Astrocyte (in vitro differentiated cells and primary cell): ENCODE measurements around the gene IGF1. TPM values are rescaled to one million over a fixed set of nuclear protein-coding genes. Genes with fewer than 3 reads are reported as not detected.
"Not testable (repeated sequence)": the region's sequence is repeated elsewhere in the genome, so short reads cannot be mapped to it uniquely, and the experiment has no call there.

Experiments used
- DNase-seq: peaks from one replicate; pipeline ENCODE4 v3.0.0-alpha.2; 2010; ENCODE audit warnings: low read depth
- FAIRE-seq: peaks from 2 replicates; lab custom pipeline; 2011; peaks lifted over from hg19 to GRCh38; lab: Jason Lieb, UNC
- H2AFZ ChIP-seq: 2 replicates; pipeline ENCODE4 v1.6.0; 2012; ENCODE audit warnings: low read depth, low read length, inconsistent platforms
- H3K27ac ChIP-seq: 2 replicates; pipeline ENCODE4 v1.5.1; 2011; ENCODE audit warnings: low read depth, low read length, inconsistent platforms
- H3K27me3 ChIP-seq: 2 replicates; pipeline ENCODE4 v1.6.0; 2011; ENCODE audit warnings: low read length, inconsistent platforms; ENCODE audit not compliant: insufficient read depth
- H3K36me3 ChIP-seq: 2 replicates; pipeline ENCODE4 v1.5.1; 2011; ENCODE audit warnings: low read length, inconsistent platforms; ENCODE audit not compliant: insufficient read depth
- H3K4me1 ChIP-seq: 2 replicates; pipeline ENCODE4 v1.5.1; 2011; ENCODE audit warnings: low read length, inconsistent platforms; ENCODE audit not compliant: insufficient read depth
- H3K4me2 ChIP-seq: 2 replicates; pipeline ENCODE4 v1.6.0; 2012; ENCODE audit warnings: low read length, inconsistent platforms
- H3K4me3 ChIP-seq: 2 replicates; pipeline ENCODE4 v1.5.1; 2011; ENCODE audit warnings: low read depth, mild to moderate bottlenecking, low read length, inconsistent platforms; ENCODE audit not compliant: insufficient read depth
- H3K79me2 ChIP-seq: 2 replicates; pipeline ENCODE4 v1.6.0; 2012; ENCODE audit warnings: mild to moderate bottlenecking, low read length, inconsistent platforms; ENCODE audit not compliant: insufficient read depth
- H3K9ac ChIP-seq: 2 replicates; pipeline ENCODE4 v1.6.0; 2012; ENCODE audit warnings: mild to moderate bottlenecking, low read length, inconsistent platforms
- H3K9me3 ChIP-seq: 2 replicates; pipeline ENCODE4 v1.5.1; 2012; ENCODE audit warnings: low read depth, mild to moderate bottlenecking, low read length, inconsistent platforms; ENCODE audit not compliant: insufficient read depth
- H4K20me1 ChIP-seq: 2 replicates; pipeline ENCODE4 v1.6.0; 2012; ENCODE audit warnings: low read length, inconsistent platforms; ENCODE audit not compliant: insufficient read depth
- H3K27ac Mint-ChIP-seq: one replicate; pipeline ENCODE4 v1.8.0; 2021; ENCODE audit warnings: mild to moderate bottlenecking, mixed read lengths; ENCODE audit not compliant: unreplicated experiment
- H3K27me3 Mint-ChIP-seq: one replicate; pipeline ENCODE4 v1.8.0; 2021; ENCODE audit warnings: low read depth, mixed read lengths; ENCODE audit not compliant: unreplicated experiment
- H3K36me3 Mint-ChIP-seq: one replicate; pipeline ENCODE4 v1.8.0; 2021; ENCODE audit warnings: low read depth, mixed read lengths; ENCODE audit not compliant: unreplicated experiment
- H3K4me1 Mint-ChIP-seq: one replicate; pipeline ENCODE4 v1.8.0; 2021; ENCODE audit warnings: low read depth, mixed read lengths; ENCODE audit not compliant: unreplicated experiment
- H3K4me3 Mint-ChIP-seq: one replicate; pipeline ENCODE4 v1.8.0; 2021; ENCODE audit warnings: mild to moderate bottlenecking, moderate library complexity, mixed read lengths; ENCODE audit not compliant: unreplicated experiment
- H3K9me3 Mint-ChIP-seq: one replicate; pipeline ENCODE4 v1.8.0; 2021; ENCODE audit warnings: mild to moderate bottlenecking, mixed read lengths; ENCODE audit not compliant: unreplicated experiment
- EZH2 ChIP-seq: IDR thresholded peaks from 2 replicates; pipeline ENCODE4 v1.6.1; 2012; ENCODE audit warnings: mild to moderate bottlenecking, low read length, inconsistent platforms; ENCODE audit not compliant: insufficient read depth
- total RNA-seq: library from RNA; stranded (reverse); gene quantifications from 2 replicates; pipeline ENCODE4 v1.2.1, GENCODE V29; 2021
- TF ChIP-seq, protein P1 (sequence below): IDR thresholded peaks from 2 replicates; pipeline ENCODE4 v1.5.1; 2011; ENCODE audit warnings: low read depth, mild to moderate bottlenecking, inconsistent platforms, low read length, moderate library complexity; ENCODE audit not compliant: insufficient read depth

IGF1 gene
- total RNA-seq, 1 donor from 2014 or later: 1.9 TPM

DNA sequence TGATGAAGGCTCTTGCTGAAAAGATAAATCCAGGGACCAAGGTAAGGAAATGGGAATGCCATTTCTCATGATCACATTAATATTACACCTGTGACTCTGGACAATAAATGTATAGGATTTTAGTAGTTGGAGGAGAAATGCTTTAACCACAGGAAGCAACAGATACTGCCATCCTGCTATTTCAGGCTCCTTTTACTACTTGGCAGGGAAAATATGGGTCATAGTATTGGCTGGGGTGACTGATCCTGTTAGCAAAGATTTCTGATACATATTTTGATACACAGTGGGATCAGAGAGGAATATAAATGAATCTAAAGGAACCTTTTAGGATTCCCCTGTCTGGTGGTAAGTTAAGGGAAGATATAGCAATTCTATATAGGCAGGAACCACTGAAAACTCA, 115.0 kb downstream of the IGF1 start:
- no peaks in the 10 kb centered on the region for H3K4me1 ChIP-seq
- peaks cover 12% of the 10 kb centered on the region for H3K27me3 Mint-ChIP-seq
- H3K4me3 Mint-ChIP-seq: no peak overlapping the region
- FAIRE-seq: no peak
- no peaks in the 10 kb centered on the region for H3K9me3 ChIP-seq
- no peak for TF ChIP-seq EZH2
- TF ChIP-seq, protein P1, sequence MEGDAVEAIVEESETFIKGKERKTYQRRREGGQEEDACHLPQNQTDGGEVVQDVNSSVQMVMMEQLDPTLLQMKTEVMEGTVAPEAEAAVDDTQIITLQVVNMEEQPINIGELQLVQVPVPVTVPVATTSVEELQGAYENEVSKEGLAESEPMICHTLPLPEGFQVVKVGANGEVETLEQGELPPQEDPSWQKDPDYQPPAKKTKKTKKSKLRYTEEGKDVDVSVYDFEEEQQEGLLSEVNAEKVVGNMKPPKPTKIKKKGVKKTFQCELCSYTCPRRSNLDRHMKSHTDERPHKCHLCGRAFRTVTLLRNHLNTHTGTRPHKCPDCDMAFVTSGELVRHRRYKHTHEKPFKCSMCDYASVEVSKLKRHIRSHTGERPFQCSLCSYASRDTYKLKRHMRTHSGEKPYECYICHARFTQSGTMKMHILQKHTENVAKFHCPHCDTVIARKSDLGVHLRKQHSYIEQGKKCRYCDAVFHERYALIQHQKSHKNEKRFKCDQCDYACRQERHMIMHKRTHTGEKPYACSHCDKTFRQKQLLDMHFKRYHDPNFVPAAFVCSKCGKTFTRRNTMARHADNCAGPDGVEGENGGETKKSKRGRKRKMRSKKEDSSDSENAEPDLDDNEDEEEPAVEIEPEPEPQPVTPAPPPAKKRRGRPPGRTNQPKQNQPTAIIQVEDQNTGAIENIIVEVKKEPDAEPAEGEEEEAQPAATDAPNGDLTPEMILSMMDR: no peak
- H3K9ac ChIP-seq: no peak overlapping the region
- no peak overlapping the region for H3K27ac Mint-ChIP-seq
- no peak overlapping the region for H3K4me2 ChIP-seq
- H3K27ac ChIP-seq: no peak overlapping the region
- no peaks in the 10 kb centered on the region for H3K36me3 ChIP-seq
- H2AFZ ChIP-seq: no peak overlapping the region
- H3K4me1 Mint-ChIP-seq: no peaks in the 10 kb centered on the region
- no peak overlapping the region for H3K4me3 ChIP-seq
- no peaks in the 10 kb centered on the region for H3K79me2 ChIP-seq
- no peaks in the 10 kb centered on the region for H3K36me3 Mint-ChIP-seq
- peaks cover 7% of the 10 kb centered on the region for H3K9me3 Mint-ChIP-seq
- H3K27me3 ChIP-seq: no peaks in the 10 kb centered on the region
- DNase-seq: no peak
- H4K20me1 ChIP-seq: no peaks in the 10 kb centered on the region

DNA sequence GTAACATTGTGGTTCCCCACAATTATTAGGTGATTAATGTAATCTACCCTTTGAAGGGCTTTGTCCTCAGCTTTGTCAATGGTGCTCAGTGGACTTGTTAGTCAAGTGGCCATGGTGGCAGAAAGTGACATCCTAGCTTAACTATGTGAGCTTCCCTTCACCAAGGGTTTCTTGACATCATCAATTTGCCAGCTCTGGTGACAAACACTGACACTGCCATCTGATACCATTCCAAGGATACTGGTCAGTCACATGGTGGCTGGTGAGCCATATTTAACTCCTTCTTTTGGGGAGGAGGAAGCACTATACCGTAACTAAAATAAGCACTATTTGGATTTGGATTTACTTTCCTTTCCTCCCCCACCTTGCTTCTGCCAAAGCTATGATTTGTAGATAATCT, 115.7 kb downstream of the IGF1 start:
- Histone ChIP-seq H3K4me2 (no peak overlapping the region), H3K36me3 (no peaks in the 10 kb centered on the region), H4K20me1 (no peaks in the 10 kb centered on the region), H3K27ac (no peak overlapping the region), H3K4me3 (no peak overlapping the region), H3K9ac (no peak overlapping the region), H3K79me2 (no peaks in the 10 kb centered on the region), H2AFZ (no peak overlapping the region), H3K9me3 (no peaks in the 10 kb centered on the region), H3K4me1 (no peaks in the 10 kb centered on the region), H3K27me3 (no peaks in the 10 kb centered on the region)
- DNase-seq: no peak
- H3K4me1 Mint-ChIP-seq: no peaks in the 10 kb centered on the region
- no peak overlapping the region for H3K4me3 Mint-ChIP-seq
- no peak overlapping the region for H3K27ac Mint-ChIP-seq
- peaks cover 15% of the 10 kb centered on the region for H3K27me3 Mint-ChIP-seq
- no peaks in the 10 kb centered on the region for H3K36me3 Mint-ChIP-seq
- peaks cover 7% of the 10 kb centered on the region for H3K9me3 Mint-ChIP-seq
- TF ChIP-seq EZH2: no peak
- TF ChIP-seq, protein P1: no peak
- FAIRE-seq: no peak

DNA sequence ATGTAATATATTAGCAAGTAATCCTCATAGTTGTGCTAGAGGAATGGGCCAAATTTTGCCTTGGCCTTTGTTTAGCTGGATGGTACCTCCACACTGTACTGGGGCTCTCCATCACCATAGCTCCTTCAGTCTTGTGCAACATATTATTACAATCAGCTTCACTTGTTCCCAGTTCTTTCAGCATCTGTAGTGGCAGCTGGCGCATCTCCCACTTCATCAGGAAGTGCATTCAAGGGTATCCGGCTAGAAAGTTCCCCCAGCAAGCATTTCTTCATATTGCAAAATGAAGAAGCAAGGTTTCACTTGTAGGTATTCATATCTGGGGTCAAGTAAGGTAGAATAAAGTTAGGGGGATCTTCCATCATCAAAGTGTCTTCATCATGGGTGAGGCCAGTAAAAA, 123.7 kb downstream of the IGF1 start:
- no peak for TF ChIP-seq EZH2
- Histone ChIP-seq H3K9ac (no peak overlapping the region), H3K4me2 (no peak overlapping the region), H4K20me1 (no peaks in the 10 kb centered on the region), H3K4me3 (no peak overlapping the region), H2AFZ (no peak overlapping the region), H3K27me3 (no peaks in the 10 kb centered on the region), H3K27ac (no peak overlapping the region), H3K4me1 (no peaks in the 10 kb centered on the region), H3K79me2 (no peaks in the 10 kb centered on the region), H3K9me3 (peaks cover 3% of the 10 kb centered on the region), H3K36me3 (no peaks in the 10 kb centered on the region)
- Mint-ChIP-seq H3K4me1 (no peaks in the 10 kb centered on the region), H3K4me3 (no peak overlapping the region), H3K27me3 (peaks cover 13% of the 10 kb centered on the region), H3K27ac (no peak overlapping the region), H3K9me3 (peaks cover 9% of the 10 kb centered on the region), H3K36me3 (no peaks in the 10 kb centered on the region)
- no peak for FAIRE-seq
- no peak for DNase-seq

DNA sequence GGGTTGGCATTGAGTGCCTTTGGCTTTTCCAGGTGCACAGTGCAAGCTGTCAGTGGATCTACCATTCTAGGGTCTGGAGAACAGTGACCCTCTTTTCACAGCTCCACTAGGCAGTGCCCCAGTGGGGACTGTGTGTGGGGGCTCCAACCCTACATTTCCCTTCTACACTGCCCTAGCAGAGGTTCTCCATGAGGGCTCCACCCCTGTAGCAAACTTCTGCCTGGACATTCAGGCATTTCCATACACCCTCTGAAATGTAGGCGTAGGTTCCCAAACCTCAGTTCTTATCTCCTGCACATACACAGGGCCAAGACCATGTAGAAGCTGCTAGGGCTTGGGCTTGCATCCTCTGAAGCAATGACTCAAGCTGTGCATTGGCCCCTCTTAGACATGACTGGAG, 126.1 kb downstream of the IGF1 start:
- H4K20me1 ChIP-seq, H3K79me2 ChIP-seq, DNase-seq, H2AFZ ChIP-seq, H3K27me3 ChIP-seq, H3K27me3 Mint-ChIP-seq, H3K4me3 ChIP-seq, H3K4me2 ChIP-seq, FAIRE-seq, H3K27ac ChIP-seq, H3K36me3 ChIP-seq, H3K4me1 Mint-ChIP-seq, H3K9me3 ChIP-seq, H3K36me3 Mint-ChIP-seq, H3K27ac Mint-ChIP-seq, H3K9ac ChIP-seq, H3K4me1 ChIP-seq, H3K4me3 Mint-ChIP-seq: not testable (repeated sequence)
- H3K9me3 Mint-ChIP-seq: peaks cover 12% of the 10 kb centered on the region
